NCI-H510A (cell line): ENCODE data around the gene PRKCE.

Experiments
- DNase-seq: peaks from one replicate; lab custom pipeline; 2025; lab: John Stamatoyannopoulos, UW

Gene PRKCE

DNA sequence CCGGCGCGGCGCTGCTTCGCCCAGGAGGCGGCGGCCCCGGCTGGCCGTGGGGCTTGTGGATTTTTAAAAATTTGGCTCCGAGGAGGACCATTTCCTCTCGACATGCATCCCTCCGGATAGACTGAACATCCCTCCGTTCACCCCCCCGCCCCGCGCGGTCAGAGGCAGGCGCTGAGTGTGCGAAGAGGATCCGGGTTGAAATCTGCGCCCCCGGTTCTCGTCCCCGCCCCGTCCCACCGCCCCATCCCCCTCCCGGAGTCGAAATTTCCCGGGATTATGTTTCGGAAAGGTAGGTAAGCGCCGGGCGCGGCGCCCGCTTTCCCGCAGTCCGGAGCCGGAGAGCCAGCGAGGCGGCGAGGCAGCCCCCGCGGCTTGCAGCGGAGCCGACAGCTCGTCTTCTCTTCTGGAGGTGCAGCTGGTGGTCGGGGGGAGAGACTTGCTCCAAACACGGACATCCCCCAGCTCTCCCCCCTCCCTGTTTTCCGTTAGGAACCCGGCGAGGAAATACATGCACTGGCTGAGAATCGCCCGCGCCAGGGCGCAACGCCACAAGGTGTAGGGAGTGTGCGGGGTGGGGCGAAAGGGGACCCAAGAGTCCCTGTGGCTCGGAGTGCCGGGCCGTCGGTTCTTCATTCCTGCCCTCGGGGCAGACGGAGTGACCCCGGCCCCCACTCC, at the start of gene PRKCE:
PRKCE (plus strand) TSS at position 261 of the 675 bp plus-strand sequence.
- DNase-seq = peak; percentile 26

- no peak for DNase-seq
Observed at GRCh38 chr2:45602624-45603023, 48.9 kb upstream of the PRKCE start.

DNA sequence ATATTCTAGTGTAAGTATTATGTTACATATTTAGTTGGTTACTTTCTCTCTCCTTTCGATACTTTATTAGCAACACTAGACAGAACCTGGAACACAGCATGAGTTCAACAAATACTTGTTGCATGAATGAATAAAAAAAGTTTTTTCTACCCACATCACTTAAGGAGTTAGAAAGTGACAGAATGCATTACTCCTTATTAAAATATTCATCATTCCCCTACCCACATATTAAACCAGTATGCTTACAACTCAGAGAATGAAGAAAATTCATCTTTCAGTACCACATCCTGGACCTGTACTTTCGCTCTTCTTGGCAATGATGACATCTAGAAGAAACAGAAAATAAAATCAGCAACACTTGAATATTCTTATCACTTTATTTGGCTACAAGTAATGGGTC, 46.4 kb upstream of the PRKCE start:
- no peak for DNase-seq

- no peak for DNase-seq
Observed at GRCh38 chr2:45606796-45607195, 44.7 kb upstream of the PRKCE start.

DNA sequence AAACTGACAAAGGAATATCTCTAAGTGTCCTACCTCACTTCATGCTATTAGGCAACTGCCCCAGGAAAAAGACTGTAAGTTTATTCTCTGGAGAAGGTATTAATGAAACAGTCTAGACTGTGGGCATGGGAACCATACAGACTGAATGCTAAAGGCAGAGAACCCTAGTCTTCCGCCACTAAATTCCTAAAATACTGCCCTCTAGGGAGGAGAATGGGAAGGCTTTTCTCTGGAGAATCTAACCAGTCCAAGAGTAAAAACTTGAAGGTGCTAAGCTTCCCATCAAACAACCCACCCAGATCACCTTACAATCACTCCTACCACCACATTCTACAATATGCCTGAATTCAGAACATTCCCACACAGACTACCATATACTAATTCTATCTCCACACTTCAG, 43.8 kb upstream of the PRKCE start:
- no peak for DNase-seq

DNA sequence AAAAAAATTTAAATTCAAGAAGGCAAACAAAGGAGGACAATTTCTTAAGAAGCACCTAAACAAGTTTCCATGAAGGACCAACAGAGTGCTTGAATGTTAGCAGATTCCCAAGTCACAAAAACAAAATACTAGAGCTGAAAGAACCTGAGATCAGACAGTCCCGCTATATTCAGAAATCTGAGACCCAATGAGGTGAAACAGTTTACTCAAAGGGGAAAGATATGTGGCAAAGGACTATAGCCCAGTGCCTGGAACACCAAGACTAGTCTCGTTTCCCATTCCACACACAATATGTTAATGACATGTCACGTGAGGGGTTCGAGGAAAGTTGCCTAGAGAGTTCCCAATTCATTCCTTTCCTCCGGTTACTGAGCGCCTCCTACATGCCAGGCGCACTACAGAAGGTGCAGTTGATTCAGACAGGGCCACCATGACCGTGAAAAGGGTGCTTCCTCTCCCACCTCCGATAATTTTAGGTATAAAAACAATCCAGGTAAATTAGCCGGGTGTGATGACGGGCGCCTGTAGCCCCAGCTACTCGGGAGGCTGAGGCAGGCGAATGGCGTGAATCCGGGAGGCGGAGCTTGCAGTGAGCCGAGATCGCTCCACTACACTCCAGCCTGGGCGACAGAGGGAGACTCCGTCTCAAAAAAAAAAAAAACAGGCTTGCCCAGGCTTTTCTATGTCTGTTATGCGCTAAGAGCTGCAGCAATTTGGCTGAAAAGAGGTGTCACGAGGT, 41.0 kb upstream of the PRKCE start:
- DNase-seq = peak; percentile 27

GRCh38 chr2:45611020-45611859, 40.2 kb upstream of the PRKCE start, which contains the start of gene SRBD1:
Gene SRBD1 (minus strand): TSS chr2:45611267. CDS start chr2:45605441, 5,826 bp downstream.
- DNase-seq = peak; percentile 85

DNA sequence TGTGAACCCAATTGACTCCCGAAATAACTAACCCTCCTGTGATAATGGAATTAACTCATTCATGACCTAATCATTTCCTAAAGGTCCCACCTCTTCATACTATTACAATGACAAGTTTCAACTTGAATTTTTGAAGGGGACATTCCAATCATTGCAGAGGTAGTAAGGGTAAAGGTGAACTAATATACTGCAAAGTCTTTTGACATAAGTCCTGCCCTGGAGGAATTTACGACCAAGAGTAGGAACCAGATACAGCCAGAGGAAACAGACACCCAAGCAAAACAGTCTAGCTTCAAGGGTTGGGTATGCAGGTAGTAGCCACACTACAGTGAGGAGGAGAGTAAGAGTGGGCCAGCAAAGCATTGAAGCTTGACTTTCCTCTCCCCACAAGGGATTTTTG, 39.2 kb upstream of the PRKCE start:
- no peak for DNase-seq

- no peak for DNase-seq
Observed at GRCh38 chr2:45612731-45613130, 38.7 kb upstream of the PRKCE start.

DNA sequence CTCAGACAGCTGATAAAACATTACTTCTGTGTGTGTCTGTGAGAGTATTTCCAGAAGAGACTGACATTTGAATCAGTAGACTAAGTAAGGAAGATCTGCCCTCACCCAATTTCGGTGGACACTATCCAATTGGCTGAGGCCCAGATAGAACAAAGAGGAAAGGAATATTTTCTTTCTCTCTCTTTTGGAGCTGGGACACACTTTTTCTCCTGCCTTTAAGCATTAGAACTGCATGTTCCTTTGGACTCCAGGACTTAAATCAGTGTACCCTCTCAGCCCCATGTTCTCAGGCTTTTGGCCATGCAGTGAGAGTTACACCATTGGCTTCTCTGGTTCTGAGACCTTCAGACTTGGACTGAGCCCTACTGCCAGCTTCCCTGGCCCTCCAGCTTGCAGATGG, 37.1 kb upstream of the PRKCE start:
- DNase-seq = no peak

DNA sequence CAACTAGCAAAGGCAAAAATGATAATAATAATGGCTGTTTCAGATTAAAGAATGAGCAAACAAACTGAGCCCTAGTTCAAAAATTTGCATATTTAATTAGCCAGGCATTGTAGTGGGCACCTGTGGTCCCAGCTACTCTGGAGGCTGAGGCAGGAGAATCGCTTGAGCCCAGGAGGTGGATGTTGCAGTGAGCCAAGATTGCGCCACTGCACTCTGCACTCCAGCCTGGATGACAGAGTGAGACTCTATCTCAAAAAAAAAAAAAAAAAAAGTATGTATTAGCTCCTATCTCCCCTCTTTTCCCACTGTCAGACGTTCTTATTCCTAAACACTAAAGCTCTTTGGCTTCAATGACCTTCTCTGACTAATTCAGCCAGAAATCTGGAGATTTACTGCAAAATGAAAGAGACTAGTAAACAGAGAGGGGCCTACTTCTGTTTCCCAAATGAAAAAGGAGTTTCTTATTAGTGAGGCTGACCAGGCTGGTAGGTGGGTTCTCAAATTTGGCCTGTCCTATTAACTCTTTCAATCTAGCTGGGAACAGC, 36.5 kb upstream of the PRKCE start:
- DNase-seq = no peak

DNA sequence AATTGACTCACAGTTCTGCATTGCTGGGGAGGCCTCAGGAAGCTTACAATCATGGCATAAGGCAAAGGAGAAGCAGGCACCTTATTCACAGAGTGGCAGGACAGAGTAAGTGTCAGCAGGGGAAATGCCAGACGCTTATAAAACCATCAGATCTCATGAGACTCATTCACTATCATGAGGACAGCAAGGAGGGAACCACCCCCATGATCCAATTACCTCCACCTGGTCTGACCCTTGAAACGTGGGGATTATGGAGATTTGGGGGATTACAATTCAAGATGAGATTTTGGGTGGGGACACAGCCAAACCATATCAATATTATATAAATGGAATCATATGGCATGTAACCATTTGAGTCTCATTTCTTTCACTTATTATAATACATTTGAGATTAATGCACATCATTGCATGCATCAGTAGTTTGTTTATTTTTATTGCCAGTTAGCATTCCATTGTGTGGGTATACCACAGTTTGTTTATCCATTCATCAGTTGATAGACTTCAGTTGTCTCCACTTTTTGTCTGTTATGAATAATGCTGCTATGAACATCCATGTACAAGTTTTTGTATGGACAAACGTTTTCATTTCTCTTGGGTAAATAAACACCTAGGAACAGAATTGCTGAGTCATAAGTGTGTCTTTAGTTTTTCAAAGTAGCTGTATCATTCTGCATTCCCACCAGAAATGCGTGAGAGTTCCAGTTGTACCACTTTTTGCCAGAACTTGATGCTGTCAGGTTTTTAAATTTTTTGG, 34.6 kb upstream of the PRKCE start:
- DNase-seq = no peak

GRCh38 chr2:45617496-45617895, 34.0 kb upstream of the PRKCE start:
- DNase-seq = no peak

GRCh38 chr2:45622336-45623075, 29.0 kb upstream of the PRKCE start:
- no peak for DNase-seq

DNA sequence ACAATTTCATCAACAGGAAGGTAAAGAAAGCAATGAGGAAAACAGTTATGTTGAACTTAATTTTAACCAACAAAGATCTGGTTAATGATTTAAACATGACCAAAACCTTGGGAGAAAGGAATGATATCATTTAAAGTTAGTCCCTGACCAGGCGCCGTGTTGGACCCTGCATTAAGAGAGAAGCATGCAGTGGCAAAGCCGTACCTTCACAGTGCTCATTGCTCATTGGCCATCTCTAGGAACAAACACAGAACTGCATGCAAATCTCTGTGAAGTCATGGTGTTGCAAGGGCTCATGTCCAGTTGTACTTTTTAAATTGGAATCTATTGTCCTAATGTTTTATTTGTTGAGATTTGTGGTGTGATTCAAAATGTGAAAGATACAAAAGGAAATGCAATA, 28.4 kb upstream of the PRKCE start:
- no peak for DNase-seq

- DNase-seq = no peak
Observed at GRCh38 chr2:45625824-45626223, 25.7 kb upstream of the PRKCE start.

DNA sequence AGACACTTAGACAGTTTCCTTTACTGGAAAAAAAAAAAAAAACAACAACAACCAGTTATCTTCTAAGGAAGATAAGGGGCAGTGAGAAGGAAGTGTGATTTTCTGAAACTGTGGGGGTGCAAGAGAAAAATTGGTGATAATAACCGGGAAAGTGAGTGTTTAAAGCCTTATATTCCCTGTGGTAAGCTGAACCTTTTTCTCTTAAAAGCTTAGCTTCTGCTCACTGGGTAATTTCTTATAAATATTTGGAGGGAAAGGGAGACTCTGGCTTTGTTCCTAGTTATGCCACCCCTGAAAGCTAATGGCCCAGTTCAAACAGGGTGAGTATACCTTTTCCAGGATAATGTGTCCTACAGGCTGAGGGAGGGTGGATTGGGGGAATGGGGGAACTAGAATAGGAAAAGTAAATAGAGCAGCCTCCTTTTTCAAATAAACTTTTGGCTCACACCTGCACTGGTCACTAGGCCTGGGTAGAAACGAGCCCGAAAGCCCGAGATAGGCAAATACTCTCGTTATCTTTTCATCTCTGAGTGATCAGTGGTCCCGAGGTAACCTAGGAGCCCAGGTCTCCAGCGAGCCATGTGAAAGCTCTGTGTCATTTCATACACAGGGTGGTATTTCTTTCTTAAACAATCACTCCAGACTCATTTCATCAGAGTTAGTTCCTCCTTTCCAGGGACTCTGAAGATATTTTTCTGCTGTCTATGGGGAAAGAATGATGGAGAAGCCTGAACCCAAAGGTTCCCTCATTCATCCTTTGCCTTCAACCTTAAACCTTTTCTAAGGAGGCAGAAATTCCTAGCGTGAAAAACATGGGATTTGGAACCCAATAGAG, 24.9 kb upstream of the PRKCE start:
- DNase-seq = peak; percentile 11

DNA sequence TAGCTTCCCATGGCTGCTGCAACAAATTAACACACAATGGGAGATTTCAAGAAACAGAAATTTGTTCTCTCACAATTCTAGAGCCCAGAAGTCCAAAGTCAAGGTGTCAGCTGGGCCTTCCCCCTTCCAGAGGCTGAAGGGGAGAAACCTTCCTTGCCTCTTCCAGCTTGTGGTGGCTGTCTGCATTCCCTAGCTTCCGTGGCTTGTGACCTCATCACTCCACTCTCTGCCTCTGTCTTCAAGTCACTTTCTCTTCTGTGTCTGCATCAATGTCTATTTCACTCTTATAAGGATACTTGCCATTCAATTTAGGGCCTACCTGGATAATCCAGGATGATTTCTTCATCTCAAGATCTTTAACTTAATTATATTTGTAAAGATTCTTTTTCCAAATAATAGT, 23.6 kb upstream of the PRKCE start:
- no peak for DNase-seq

DNA sequence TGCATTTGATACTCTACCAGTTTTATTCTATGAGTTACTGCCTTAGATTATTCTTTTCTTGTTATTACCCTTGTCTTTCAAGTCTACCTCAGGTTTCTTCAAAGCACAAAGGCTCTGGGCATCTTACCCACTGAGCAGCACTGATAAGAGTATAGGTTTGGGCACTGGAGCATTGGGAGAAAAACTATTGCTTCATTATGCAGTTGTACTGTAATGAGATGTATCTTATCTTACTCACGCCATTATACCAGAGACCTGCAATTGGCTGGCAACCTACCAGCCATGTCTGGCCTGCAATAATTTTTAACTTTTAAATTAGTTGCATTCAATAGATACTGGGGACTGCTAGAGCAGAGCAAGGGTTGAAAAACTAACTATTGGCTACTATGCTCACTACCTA, 21.5 kb upstream of the PRKCE start:
- no peak for DNase-seq

GRCh38 chr2:45631319-45631718, 20.2 kb upstream of the PRKCE start:
- no peak for DNase-seq
